HG02840 (cell line): ENCODE results near the gene UNC93A.
"Not testable (repeated sequence)": the region's sequence is repeated elsewhere in the genome, so short reads cannot be mapped to it uniquely, and the experiment has no call there.

Experiments
- ATAC-seq: cut with Tn5 transposase; IDR thresholded peaks from one replicate; pipeline ENCODE4 v1.9.1; 2021; ENCODE audit warnings: mild to moderate bottlenecking, moderate library complexity, moderate number of reproducible peaks; ENCODE audit not compliant: unreplicated experiment, low FRiP score

UNC93A gene

GRCh38 chr6:167307342-167307955 lies 16.3 kb downstream of the UNC93A start:
- ATAC-seq, result no peak

- no peak for ATAC-seq
Measured at GRCh38 chr6:167308207-167308606, 17.1 kb downstream of the UNC93A start.

GRCh38 chr6:167309355-167310192 lies 18.5 kb downstream of the UNC93A start:
- not testable (repeated sequence) for ATAC-seq

- ATAC-seq, result no peak
Measured at GRCh38 chr6:167311286-167311685, 20.2 kb downstream of the UNC93A start.

GRCh38 chr6:167311691-167312090 lies 20.6 kb downstream of the UNC93A start:
- not testable (repeated sequence) for ATAC-seq

GRCh38 chr6:167314180-167314821 lies 23.2 kb downstream of the UNC93A start:
- no peak for ATAC-seq

GRCh38 chr6:167317172-167317571 lies 26.1 kb downstream of the UNC93A start:
- no peak for ATAC-seq

- not testable (repeated sequence) for ATAC-seq
Measured at GRCh38 chr6:167318354-167318753, 27.2 kb downstream of the UNC93A start.

GRCh38 chr6:167318856-167319255 lies 27.7 kb downstream of the UNC93A start:
- ATAC-seq, result not testable (repeated sequence)

- not testable (repeated sequence) for ATAC-seq
Measured at GRCh38 chr6:167319856-167320753, 29.0 kb downstream of the UNC93A start.

- not testable (repeated sequence) for ATAC-seq
Measured at GRCh38 chr6:167320754-167321056, 29.6 kb downstream of the UNC93A start.

- ATAC-seq, result not testable (repeated sequence)
Measured at GRCh38 chr6:167321185-167321584, 30.1 kb downstream of the UNC93A start.

GRCh38 chr6:167323111-167323510 lies 32.0 kb downstream of the UNC93A start:
- no peak for ATAC-seq

GRCh38 chr6:167324111-167324510 lies 33.0 kb downstream of the UNC93A start:
- no peak for ATAC-seq

- no peak for ATAC-seq
Measured at GRCh38 chr6:167325766-167326165, 34.7 kb downstream of the UNC93A start.

- ATAC-seq, result no peak
Measured at GRCh38 chr6:167327391-167327790, 36.3 kb downstream of the UNC93A start.

- ATAC-seq, result no peak
Measured at GRCh38 chr6:167328086-167328485, 37.0 kb downstream of the UNC93A start.

GRCh38 chr6:167329014-167329413 lies 37.9 kb downstream of the UNC93A start:
- no peak for ATAC-seq

- no peak for ATAC-seq
Measured at GRCh38 chr6:167330750-167331149, 39.6 kb downstream of the UNC93A start.

- ATAC-seq, result no peak
Measured at GRCh38 chr6:167331565-167331964, 40.5 kb downstream of the UNC93A start.
